H9 (cell line): ENCODE measurements around the gene KIAA0753. TPM values are rescaled to one million over a fixed set of nuclear protein-coding genes. Genes with fewer than 3 reads are reported as not detected.

Source experiments
- DNase-seq: peaks from one replicate; pipeline ENCODE4 v3.0.0-alpha.2; 2017
- H2AFZ ChIP-seq: one replicate; pipeline ENCODE4 v1.6.1; 2013; ENCODE audit warnings: mild to moderate bottlenecking, low read length, control low read depth, moderate library complexity
- H2AK5ac ChIP-seq: 2 replicates; pipeline ENCODE4 v1.6.1; 2013; ENCODE audit warnings: low read length, control low read depth, mixed read lengths; ENCODE audit not compliant: insufficient read length
- H2BK120ac ChIP-seq: one replicate; pipeline ENCODE4 v1.6.1; 2013; ENCODE audit warnings: low read depth, mild to moderate bottlenecking, low read length, control low read depth, inconsistent platforms; ENCODE audit not compliant: poor library complexity, severe bottlenecking
- H2BK12ac ChIP-seq: 2 replicates; pipeline ENCODE4 v1.6.1; 2013; ENCODE audit warnings: low read length, control low read depth, mixed read lengths, low read depth; ENCODE audit not compliant: insufficient read length
- H2BK15ac ChIP-seq: 2 replicates; pipeline ENCODE4 v1.6.1; 2013; ENCODE audit warnings: low read depth, low read length, control low read depth
- H2BK20ac ChIP-seq: one replicate; pipeline ENCODE4 v1.6.1; 2013; ENCODE audit warnings: low read depth, mild to moderate bottlenecking, low read length, control low read depth, inconsistent platforms; ENCODE audit not compliant: poor library complexity, severe bottlenecking
- H2BK5ac ChIP-seq: 2 replicates; pipeline ENCODE4 v1.6.1; 2013; ENCODE audit warnings: low read length, control low read depth, mixed read lengths; ENCODE audit not compliant: insufficient read length
- H3K14ac ChIP-seq: 2 replicates; pipeline ENCODE4 v1.6.1; 2013; ENCODE audit warnings: low read length, control low read depth; ENCODE audit not compliant: insufficient read depth
- H3K18ac ChIP-seq: 2 replicates; pipeline ENCODE4 v1.6.1; 2013; ENCODE audit warnings: low read depth, mild to moderate bottlenecking, mixed read lengths, low read length, control low read depth; ENCODE audit not compliant: insufficient read length
- H3K23ac ChIP-seq: 2 replicates; pipeline ENCODE4 v1.6.1; 2013; ENCODE audit warnings: low read length, control low read depth, mixed read lengths, low read depth; ENCODE audit not compliant: insufficient read length
- H3K23me2 ChIP-seq: 2 replicates; pipeline ENCODE4 v1.6.1; 2013; ENCODE audit warnings: low read depth, mild to moderate bottlenecking, mixed read lengths, low read length, control low read depth; ENCODE audit not compliant: insufficient read length, poor library complexity, severe bottlenecking
- H3K27ac ChIP-seq: 2 replicates; pipeline ENCODE4 v1.5.1; 2013; ENCODE audit warnings: low read length, control low read depth, mixed read lengths, low read depth; ENCODE audit not compliant: insufficient read length
- H3K27me3 ChIP-seq: 2 replicates; pipeline ENCODE4 v1.6.1; 2013; ENCODE audit warnings: low read length, control low read depth, inconsistent platforms; ENCODE audit not compliant: insufficient read depth
- H3K4ac ChIP-seq: 2 replicates; pipeline ENCODE4 v1.6.1; 2013; ENCODE audit warnings: low read depth, mild to moderate bottlenecking, control low read depth, inconsistent platforms, low read length, moderate library complexity
- H3K4me1 ChIP-seq: 2 replicates; pipeline ENCODE4 v1.6.1; 2013; ENCODE audit warnings: low read length, control low read depth, inconsistent platforms; ENCODE audit not compliant: insufficient read depth
- H3K4me2 ChIP-seq: 2 replicates; pipeline ENCODE4 v1.6.1; 2013; ENCODE audit warnings: low read length, control low read depth, mixed read lengths; ENCODE audit not compliant: insufficient read length, insufficient read depth
- H3K56ac ChIP-seq: 2 replicates; pipeline ENCODE4 v1.6.1; 2013; ENCODE audit warnings: low read depth, mild to moderate bottlenecking, mixed read lengths, low read length, control low read depth; ENCODE audit not compliant: insufficient read length
- H3K79me1 ChIP-seq: 2 replicates; pipeline ENCODE4 v1.6.1; 2013; ENCODE audit warnings: low read depth, mild to moderate bottlenecking, moderate library complexity, low read length, control low read depth, inconsistent platforms; ENCODE audit not compliant: insufficient read depth, poor library complexity, severe bottlenecking
- H3K79me2 ChIP-seq: 2 replicates; pipeline ENCODE4 v1.6.1; 2013; ENCODE audit warnings: low read length, control low read depth, inconsistent platforms; ENCODE audit not compliant: insufficient read depth
- H3K9ac ChIP-seq: 2 replicates; pipeline ENCODE4 v1.6.1; 2013; ENCODE audit warnings: low read length, control low read depth, mixed read lengths; ENCODE audit not compliant: insufficient read length; ENCODE audit errors: extremely low read depth
- H3K9me3 ChIP-seq: one replicate; pipeline ENCODE4 v1.6.1; 2013; ENCODE audit warnings: low read depth, low read length, inconsistent platforms; ENCODE audit not compliant: control insufficient read depth
- H3T11ph ChIP-seq: one replicate; pipeline ENCODE4 v1.6.1; 2013; ENCODE audit warnings: mild to moderate bottlenecking, low read length, control low read depth, inconsistent platforms
- H4K20me1 ChIP-seq: one replicate; pipeline ENCODE4 v1.6.1; 2013; ENCODE audit not compliant: control insufficient read depth, insufficient read length, insufficient read depth
- H4K5ac ChIP-seq: 2 replicates; pipeline ENCODE4 v1.6.1; 2013; ENCODE audit warnings: low read depth, mild to moderate bottlenecking, mixed read lengths, low read length, control low read depth; ENCODE audit not compliant: insufficient read length
- H4K8ac ChIP-seq: replicated peaks from 2 replicates; pipeline ENCODE4 v1.6.1; 2013; ENCODE audit warnings: low read length, control low read depth, mixed read lengths, low read depth; ENCODE audit not compliant: insufficient read length
- H4K91ac ChIP-seq: 2 replicates; pipeline ENCODE4 v1.6.1; 2013; ENCODE audit warnings: low read depth, mild to moderate bottlenecking, moderate library complexity, mixed read lengths, low read length, control low read depth; ENCODE audit not compliant: insufficient read length
- H3K27ac Mint-ChIP-seq, 3 experiments: 2 replicates in 2 of 3; 3 replicates in 1 of 3; pipeline ENCODE4 v1.8.0; 2020 to 2021; ENCODE audit warnings: mixed read lengths in 3 of 3, mild to moderate bottlenecking in 1 of 3, moderate library complexity in 1 of 3
- H3K27me3 Mint-ChIP-seq: 2 replicates; pipeline ENCODE4 v1.8.0; 2021; ENCODE audit warnings: low read depth, mild to moderate bottlenecking, moderate library complexity, mixed read lengths
- H3K36me3 Mint-ChIP-seq, 3 experiments: 2 replicates in 2 of 3; 3 replicates in 1 of 3; pipeline ENCODE4 v1.8.0; 2020 to 2021; ENCODE audit warnings: low read depth in 3 of 3, mixed read lengths in 3 of 3; ENCODE audit not compliant: insufficient read depth in 1 of 3
- H3K4me1 Mint-ChIP-seq, 2 experiments: 2 replicates each; pipeline ENCODE4 v1.8.0; 2020; ENCODE audit warnings: mixed read lengths in 2 of 2
- H3K4me3 Mint-ChIP-seq, 2 experiments: 2 replicates in 1 of 2; 3 replicates in 1 of 2; pipeline ENCODE4 v1.8.0; 2020 to 2021; ENCODE audit warnings: mild to moderate bottlenecking in 2 of 2, mixed read lengths in 2 of 2, moderate library complexity in 1 of 2
- H3K9me3 Mint-ChIP-seq, 2 experiments: 2 replicates in 1 of 2; 3 replicates in 1 of 2; pipeline ENCODE4 v1.8.0; 2020; ENCODE audit warnings: mild to moderate bottlenecking in 2 of 2, mixed read lengths in 2 of 2, moderate library complexity in 1 of 2
- CTCF ChIP-seq: fragments of 200-600 bp; sonication (generic); conservative IDR thresholded peaks from 3 replicates; pipeline ENCODE4 v1.8.0; 2021; ENCODE audit warnings: antibody characterized with exemption, mild to moderate bottlenecking
- WGBS: extraction: QIAGEN DNeasy Blood & Tissue Kit; methylation state at CpG from one replicate; pipeline ENCODE4 v1.1.7; 2013; ENCODE audit warnings: missing lambda C conversion rate, low lambda C conversion rate, mixed read lengths; ENCODE audit not compliant: insufficient read length; ENCODE audit errors: extremely low coverage; 5-methylcytosine and 5-hydroxymethylcytosine counted together
- total RNA-seq: library from RNA; stranded (reverse); gene quantifications from 2 replicates; pipeline ENCODE4 v1.2.1, GENCODE V29; 2021

Gene KIAA0753
- total RNA-seq, 1 experiment from 2014 or later: 37.2 TPM

- Histone ChIP-seq H4K5ac (no peak overlapping the region), H3K18ac (no peak overlapping the region), H3K79me1 (no peaks in the 10 kb centered on the region), H4K91ac (no peak overlapping the region), H3K4me1 (no peaks in the 10 kb centered on the region), H2AFZ (no peak overlapping the region), H3K79me2 (no peaks in the 10 kb centered on the region), H3K4me2 (no peak overlapping the region), H3K4ac (no peak overlapping the region), H3K27ac (no peak overlapping the region), H3T11ph (no peak overlapping the region), H3K23me2 (no peaks in the 10 kb centered on the region), H2BK20ac (no peak overlapping the region), H3K27me3 (no peaks in the 10 kb centered on the region), H4K20me1 (no peaks in the 10 kb centered on the region), H2BK15ac (no peak overlapping the region), H3K23ac (no peak overlapping the region), H3K9ac (no peak overlapping the region), H2BK12ac (no peak overlapping the region), H3K9me3 (no peaks in the 10 kb centered on the region), H2BK5ac (no peak overlapping the region), H3K14ac (no peak overlapping the region), H2BK120ac (no peak overlapping the region), H4K8ac (no peak overlapping the region), H3K56ac (no peak overlapping the region), H2AK5ac (no peak overlapping the region)
- DNase-seq: no peak
- Mint-ChIP-seq H3K36me3 (peaks cover 21 to 76% (median 45%) of the 10 kb centered on the region in 3 experiments; a peak in 6 of 7 replicates), H3K27ac (no peak overlapping the region), H3K4me3 (no peak overlapping the region), H3K4me1 (peaks cover 1 to 7% of the 10 kb centered on the region in 2 experiments), H3K27me3 (no peaks in the 10 kb centered on the region), H3K9me3 (no peaks in the 10 kb centered on the region)
- WGBS: no CpG with 5 or more reads among the region's 4 CpGs
- TF ChIP-seq CTCF: no peak
Measured at GRCh38 chr17:6596941-6597340, 43.6 kb downstream of the KIAA0753 start.
